Stimulated activated CD4-positive, alpha-beta T cell treated with anti-CD3 and anti-CD28 coated beads, Interleukin-2, amount 100 ng/mL, for 24 hours (primary cell): Measurements from ENCODE around the gene PARD3.
"Not testable (repeated sequence)": the region's sequence is repeated elsewhere in the genome, so short reads cannot be mapped to it uniquely, and the experiment has no call there.

Source experiments
- DNase-seq, 2 donors: peaks; one replicate each; pipeline ENCODE4 v3.0.0-alpha.2; 2020

Gene PARD3

DNA sequence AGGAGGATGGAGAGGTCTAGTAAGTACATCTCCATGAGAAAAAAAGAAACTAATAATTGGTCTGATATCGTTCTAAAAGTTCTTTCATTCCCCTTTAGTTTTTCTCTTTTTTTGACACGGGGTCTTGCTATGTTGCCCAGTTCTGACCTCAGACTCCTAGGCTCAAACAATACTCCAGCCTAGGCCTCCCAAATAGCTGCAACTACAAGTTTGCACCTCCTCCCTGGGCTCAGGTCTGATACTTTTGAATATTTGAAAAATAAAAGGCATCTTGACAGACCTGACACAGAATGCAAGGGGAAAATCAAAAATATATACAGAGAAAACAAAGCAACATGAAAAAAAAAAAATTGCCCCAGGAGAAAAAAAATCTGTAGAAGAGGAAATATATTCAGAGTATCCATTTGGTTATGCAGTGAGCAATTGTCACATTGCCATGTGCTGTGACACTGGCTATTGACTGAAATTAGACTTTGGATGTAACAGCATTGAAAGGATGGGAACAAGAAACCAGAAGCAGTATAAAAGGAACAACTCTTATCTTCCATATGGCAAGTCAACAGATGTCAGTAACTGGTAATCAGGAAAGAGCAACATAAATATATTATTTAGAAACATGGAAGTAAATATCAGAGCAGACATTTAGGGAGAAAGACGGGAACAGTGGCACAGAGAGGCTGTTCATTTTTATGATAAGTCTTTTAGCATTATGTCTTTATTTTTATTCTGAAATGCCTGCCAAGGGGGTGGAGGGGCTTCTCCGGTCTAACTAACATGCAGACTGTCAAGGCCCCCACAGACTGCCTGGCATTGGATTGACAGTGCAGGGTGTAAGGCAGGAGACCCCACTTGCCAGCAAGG lies 408.4 kb downstream of the PARD3 start:
- DNase-seq = no peak

DNA sequence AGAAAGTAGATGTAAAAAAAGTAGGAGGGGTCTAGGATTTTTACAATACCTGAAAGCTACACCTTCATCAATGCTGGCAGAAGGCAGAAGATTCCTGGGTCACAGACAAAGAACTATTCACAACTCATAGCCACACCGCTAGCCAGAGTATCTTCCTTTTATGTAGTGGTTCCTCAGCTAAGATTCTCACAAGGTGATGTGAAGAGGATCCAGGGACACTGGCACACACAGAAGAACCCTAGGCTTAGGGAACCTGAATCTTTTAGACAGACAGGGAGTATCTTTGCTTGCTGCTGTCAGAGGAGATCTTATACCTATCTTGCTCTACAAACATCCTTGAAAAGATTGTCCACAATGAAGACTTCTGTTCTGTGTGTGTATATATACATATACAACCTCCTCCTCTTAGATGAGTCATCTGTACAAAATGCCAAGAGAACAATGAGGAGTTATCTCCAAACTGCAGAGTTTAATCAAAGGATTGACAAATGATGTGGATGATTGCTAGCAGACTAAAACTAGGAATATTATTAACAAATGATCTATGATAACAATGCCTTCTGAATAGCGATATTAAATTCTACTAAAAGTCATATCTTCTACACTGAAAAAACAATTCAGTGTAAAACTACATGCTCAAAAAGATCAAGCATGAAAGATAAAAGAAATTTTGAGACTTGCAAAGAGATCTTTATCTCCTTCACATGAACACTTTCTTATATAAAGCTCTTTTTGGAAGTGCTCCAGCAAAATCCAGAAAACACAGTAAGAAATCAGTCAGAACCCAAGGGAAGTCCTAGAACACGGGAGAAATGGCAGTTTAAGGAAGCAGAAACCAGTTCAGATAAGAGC lies 409.3 kb downstream of the PARD3 start:
- no peak for DNase-seq

DNA sequence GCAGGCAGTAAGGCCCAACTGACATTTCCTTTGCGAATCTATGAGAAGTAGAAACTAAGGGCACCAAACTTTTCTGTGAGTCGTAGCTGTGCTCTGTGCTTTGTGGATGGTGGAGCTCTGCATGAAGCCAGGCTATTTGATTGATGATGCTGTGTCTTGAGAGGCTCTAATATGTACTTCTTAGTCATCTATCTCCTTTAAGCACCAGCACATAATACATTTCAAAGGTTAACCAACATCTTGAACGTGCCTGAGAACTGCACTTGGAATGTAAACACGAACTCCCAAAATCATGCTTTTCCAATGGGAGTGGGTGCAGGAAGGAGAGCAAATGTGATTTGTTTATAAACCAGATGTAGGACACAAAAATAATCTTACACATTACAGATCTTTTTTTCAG lies 411.6 kb downstream of the PARD3 start:
- DNase-seq = no peak

DNA sequence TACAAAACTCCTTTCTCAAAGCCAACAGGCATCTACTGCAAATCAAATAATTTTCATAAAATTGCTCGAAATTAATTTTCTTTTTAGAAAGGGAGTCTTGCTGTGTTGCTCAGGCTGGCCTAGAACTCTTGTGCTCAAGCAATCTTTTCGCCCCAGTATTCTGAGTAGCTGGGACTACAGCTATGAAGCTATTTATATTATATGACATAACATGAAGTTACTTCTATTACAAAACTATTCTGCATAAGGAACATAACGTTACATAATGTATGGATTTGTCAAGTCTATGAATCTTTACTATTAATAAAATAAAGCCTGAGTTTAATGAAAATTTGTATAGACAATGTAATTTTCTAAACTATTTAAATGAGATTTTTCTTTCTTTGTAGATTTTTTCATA lies 415.0 kb downstream of the PARD3 start:
- no peak for DNase-seq

DNA sequence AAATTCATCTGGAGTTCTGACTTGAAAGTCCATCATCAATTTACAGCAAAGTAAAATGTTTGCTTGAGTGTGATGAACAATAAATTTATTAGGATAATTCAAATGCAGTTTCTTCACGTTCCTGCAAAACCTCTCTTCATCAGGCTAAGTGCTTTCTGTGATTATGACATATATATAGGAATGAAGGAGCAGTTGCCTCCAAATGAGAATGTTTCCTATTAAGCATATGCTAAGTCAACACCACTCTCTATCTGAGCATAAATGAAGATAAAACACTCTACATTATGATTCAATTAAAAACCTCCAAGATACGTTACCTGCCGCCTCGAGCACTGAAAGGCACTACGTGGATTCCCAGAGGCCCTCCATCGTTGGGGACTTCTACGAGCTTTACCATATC lies 416.1 kb downstream of the PARD3 start:
- DNase-seq = no peak

DNA sequence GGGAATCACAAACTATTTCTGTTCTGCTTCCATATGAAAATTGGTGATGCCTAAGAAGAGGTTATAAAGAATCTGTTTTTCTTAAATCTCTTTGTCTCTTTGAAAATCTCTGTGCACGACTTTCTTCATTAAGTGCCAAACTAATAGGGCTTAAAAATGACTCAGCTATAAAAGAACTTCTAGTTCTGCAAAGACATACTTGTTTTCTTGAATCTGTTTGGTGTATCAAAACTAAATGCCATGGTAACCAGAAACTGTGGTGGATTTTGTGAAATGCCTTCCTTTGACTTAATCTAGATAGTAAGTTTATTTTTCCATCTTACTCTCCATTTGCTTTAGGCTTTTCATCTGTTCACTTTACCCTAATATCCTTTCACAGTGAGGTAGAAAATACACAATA lies 417.8 kb downstream of the PARD3 start:
- DNase-seq = no peak

DNA sequence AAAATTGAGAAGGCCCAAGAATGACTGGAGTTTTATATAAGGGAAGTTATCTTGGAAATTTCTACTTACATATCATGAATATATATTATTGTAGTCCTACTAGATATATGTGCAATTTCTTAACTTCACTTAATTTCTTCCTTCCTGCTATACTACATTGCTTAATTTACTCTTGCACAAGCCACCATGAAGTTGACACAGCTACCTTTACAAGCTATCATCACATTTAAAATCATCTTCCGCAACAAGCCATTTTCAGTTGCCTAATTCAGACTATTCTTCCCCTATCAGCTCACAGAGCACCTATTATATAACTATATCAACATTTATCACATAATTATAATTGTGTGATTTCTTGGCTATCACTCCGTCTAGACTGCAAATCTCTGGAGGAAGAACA lies 418.4 kb downstream of the PARD3 start:
- no peak for DNase-seq

DNA sequence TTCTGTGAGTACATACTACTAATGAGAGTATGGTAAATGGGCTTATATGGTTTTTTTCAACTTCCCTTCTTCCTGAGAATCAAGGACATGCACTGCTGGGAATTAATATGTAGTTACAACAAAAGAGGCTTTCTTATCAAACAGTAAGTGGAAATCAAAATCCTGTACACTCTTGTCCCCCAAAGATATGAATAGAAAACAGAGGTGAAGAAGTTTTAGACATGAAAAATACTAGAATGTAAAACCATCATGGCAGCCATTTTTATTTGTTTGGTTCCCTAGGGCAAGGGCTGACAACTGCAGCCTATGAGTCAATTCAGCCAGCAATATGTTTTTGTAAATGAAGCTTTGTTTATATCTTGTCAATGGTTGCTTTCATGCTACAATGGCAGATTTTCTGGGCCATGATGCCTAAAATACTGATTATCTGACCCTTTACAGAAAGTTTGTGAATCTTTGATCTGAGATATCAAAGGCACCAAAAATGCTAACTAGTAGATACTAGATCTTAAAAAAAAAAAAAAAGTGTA lies 422.4 kb downstream of the PARD3 start:
- no peak for DNase-seq

DNA sequence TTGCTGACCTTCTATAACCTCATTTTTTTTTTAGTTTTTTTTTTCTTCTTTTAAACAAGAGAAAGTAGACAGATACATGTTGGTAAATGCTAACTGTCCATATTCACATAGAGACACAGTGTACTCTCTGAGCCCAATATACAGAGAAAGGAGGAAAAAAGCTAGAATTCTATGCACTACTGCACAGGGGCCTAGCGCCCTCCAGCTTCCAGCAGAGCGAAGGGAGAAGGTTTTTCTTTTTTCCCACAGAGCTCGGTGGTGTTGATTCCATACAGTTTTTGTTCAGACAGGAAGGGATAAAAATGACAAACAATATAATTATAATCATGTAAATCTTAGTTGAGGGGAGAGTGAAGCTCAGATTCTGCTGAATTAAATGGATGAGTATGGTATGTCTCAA lies 423.9 kb downstream of the PARD3 start:
- not testable (repeated sequence) for DNase-seq

DNA sequence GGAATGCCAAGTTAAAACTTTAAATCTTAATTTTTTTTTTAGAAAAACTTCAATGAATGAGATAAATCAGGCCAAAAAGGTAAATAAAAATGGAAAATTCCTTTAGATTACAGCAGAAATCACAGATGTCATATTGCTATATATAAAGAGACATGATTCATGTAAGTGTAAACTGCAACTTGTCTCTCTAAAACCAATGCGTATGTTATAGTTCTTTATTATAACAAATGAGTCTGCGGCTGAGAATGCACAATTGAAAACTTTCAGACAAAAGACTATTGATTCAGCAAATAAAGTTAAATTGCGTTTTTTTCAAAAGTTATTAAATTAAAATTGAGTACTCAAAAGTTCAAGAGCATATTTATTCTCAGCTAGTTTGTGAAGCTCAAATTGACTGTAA lies 425.3 kb downstream of the PARD3 start:
- no peak for DNase-seq

DNA sequence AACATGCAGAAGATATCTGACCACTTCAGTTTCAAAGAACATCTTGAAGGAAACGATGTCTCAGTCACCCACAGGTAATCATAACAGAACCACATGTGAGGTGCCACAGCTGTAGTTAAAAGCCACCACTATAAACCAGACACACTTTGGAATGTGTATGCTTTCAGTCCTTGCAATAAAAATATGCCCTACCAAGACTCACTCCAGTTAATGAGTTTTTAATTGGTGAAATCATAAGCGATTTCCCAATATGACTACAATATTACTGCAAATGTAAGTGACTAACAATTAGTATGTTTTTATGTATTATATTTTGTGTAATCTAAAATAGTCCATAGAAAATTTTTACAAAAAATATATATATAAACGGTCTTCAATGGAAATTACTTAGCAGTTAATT lies 428.2 kb downstream of the PARD3 start:
- DNase-seq = no peak

DNA sequence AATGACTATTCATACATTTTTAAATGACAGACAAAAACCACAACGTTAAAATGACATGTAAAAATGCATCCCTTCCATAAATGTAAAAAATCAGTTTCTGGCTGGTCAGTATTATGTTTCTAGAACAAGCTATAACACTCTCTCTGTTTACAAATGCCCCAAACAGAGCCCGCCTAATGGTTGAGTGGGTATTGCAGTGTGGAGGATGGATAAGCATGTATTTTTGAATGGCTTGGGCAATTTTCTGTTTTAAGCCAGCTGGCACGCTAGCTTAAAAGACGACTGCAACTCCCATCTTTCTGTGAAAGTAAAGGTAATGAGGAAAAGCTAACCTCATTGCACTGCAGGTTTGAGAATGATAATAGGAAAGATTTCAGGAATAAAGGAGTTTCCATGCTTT lies 430.7 kb downstream of the PARD3 start:
- DNase-seq = no peak

DNA sequence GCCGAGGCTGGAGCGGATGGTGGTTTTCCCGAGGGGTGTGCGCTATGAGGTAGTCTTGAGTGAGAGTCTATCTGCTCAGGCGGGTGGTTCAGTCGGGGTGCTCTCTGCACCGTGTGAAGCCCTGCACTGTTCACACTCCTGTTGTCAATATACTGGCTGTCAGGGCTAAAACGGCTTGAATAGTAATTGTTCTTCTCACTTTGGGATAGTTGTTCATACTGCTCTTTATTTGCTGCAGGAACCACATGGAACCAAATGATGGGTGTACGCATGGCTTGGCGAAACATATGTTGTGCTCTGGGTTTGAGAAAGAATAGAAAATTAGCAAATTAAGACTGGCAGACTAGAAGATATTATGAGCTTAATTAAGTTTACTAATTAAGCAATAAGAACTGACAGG lies 432.5 kb downstream of the PARD3 start:
- DNase-seq = no peak

DNA sequence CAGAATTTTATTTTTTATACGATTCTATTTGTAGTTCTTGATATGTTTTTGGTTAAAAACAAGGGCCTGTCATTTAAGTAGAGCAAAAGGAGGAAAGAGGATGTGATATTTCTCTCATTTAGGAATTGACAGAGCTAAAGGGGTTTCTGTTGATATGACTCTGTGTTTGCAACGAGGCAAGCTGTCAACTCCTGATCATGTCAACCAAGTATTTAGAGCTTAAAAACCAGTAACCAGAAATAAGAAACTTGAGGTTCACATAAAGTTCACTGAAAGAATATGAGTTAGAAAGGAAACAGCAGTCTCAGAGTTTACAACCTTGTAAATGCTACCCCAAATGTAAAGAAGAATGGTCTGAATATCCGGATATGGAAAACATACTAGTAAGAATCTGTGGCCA lies 434.2 kb downstream of the PARD3 start:
- DNase-seq = no peak

DNA sequence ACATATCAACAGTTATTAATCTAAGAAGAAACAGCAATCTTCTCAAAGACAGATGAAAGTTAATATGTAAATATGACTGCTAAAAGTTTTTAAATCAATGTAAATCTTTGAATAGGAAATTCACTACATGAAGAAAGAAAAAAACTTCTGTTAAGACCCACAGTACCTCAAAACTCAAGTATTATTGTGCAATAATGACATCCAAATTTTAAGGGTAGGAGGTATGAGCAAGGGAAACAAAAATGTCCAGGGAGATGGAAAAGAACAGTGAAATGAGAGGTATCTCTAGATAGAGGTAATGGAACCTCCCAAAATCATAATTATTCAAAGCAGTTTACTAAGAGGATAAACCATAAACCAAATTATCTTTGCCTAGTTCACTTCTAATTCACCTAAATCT lies 436.8 kb downstream of the PARD3 start:
- no peak for DNase-seq

DNA sequence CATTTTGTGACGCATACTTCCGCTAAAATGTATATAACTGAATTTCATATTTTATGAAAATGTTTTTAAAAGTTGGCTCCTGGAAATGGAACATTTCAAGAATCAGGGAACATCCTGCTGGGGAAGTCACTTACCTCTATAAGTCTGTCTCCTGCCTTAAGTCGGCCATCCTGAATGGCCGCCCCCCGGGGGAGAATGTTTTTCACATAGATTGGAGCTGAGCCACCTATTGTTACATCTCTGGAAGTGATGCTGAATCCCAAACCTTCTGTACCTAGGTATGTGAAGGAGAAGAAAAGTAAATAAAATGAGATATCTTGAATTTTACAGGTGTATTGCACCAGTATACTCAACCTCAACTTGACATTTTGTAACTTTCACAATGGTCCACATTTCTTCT lies 437.3 kb downstream of the PARD3 start:
- DNase-seq = no peak

DNA sequence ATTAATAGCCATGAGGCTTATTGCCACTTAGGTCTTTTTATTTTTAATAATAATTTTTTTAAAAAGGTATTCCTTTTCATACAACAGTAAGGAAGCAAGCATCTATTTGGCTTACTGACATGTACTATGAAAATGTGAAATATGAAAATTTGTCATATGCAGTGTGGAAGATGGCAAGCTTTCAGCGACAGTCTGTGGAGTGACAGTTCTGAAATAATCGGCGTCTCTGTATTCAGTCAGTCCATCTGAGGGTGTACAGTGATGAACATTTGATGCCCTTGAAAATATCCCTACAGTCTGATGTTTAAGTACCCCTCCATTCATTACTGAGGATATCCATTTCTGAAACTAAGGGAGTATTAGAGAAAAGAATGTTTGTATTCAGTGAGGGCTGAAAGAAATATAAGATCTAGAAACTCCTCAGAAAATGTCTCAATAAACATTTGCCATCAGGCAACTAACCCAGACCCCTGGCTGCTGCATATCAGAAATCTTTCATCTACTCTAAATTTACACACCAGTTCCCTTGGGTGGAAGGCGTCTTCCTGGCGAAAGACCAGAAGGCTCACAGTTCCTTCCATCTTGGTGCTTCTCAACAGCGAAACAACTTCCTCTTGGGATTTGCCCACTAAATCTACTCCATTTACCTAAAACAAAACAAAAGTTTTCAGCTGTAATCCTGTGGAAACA lies 440.6 kb downstream of the PARD3 start:
- no peak for DNase-seq

DNA sequence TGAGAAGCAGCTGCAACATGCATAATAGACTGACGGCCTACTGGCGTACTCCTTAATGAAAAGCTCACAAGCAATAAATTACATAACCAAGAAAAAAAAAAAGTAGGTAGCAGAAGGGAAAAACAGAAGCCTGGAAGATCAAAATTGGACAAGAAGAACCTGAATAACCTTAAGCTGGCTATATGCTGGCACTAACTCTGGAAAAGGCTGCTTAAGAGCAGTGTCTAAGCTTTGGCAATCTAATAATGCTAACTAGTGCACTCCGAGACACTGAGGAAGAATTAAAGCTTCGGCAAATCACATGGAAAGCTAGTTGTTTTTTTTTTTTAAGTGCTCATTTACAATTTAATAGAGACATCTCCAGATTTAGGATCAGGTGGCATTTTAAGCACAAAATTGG lies 441.9 kb downstream of the PARD3 start:
- DNase-seq = no peak

DNA sequence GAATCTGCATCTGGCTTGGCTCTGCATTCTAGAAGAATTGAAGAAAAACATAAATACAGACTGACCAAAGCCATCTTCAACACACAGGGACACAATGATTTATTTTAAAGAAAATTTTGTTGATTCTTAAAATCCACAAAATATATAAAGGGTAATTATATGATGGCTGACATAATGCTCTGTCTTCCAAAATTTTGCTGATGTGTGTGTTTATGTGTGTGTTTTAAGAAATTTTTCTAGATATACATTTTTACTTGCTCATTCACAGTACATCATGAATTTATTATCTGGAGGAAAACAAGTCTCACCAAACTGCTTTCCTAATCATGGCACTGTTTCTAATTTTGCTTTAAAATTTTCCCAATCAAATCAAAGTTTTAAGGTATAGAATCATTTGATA lies 442.6 kb downstream of the PARD3 start:
- DNase-seq = no peak

DNA sequence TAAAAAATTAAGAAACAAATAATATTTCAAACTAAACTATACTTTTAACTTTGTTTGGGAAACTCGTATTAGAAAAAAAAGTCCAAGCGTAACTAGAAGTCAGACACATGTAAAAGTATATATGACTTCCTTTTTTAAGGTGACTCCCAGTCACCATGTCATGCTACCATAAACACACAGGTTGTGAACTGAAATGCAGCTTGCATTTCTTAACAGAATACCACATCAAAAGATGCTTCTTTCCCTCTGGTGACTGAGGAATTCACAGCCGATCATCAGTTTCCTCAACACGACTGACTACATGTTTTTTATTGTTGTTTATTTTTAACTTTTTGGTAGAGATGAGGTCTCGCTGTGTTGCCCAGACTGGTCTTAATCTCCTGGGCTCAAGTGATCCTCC lies 445.0 kb downstream of the PARD3 start:
- DNase-seq = no peak

DNA sequence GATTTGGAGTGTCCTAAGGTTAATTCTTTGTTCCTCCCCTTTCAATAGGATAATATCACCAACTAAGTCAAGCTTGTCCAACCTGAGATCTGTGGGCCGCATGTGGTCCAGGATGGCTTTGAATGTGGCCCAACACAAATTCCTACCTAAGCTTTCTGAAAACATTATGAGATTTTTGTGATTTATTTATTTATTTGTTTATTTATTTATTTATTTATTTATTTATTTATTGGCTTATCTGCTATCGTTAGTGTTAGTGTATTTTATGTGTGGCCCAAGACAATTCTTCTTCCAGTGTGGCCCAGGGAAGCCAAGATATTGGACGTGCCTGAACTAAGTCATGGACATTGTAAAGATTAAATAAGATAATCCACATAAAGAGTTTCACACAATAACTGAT lies 446.0 kb downstream of the PARD3 start:
- DNase-seq = no peak

DNA sequence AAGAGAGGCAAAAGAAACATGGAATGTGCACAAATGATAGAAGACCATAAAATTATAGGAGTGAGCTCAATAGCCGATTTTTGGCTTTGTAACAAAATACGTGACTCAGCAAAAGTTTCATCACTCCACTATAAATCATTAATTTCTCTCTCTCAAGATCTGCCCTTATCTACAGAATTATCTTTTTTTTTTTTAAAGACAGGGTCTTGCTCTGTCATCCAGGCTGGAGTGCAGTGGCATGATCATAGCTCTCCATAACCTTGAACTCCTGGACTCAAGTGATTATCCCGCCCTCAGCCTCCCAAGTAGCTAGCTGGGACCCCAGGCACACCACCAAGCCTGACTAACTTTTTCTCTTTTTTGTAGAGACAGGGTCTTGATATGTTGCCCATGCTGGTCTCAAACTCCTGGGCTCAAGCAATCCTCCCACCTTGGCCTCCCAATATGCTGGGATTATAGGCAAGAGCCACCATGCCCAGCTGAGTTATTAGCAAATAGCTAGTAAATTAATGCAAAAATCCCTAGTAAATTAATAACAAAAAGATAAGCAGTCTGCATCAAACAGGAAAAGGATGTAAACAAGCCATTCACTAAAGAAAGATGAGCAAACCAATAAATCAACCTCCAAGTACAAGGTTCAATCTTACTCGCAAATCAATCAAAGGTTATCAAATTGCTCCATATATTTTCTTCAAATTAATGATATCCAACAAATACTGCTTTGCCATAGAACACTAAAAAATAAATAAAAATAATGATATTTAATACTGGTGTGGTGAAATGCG lies 450.7 kb downstream of the PARD3 start:
- DNase-seq = no peak

DNA sequence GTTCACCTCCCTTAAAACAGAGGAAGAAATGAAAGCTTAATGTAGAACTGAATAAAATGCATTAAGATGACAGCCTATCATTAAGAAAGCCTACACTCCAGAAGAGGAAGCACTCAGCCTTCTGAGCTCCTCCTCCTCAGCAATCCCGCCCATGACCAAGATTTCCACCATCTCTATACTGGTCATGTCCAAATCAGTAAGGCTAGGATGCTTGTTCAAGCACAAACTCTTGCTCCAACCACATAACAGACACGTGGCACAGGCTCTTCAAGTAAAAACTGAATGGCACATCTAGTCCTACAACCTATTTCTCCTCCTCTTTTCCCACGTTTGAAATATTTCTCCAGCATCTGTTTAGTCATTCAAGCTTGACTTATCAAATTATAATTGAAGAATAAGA lies 454.1 kb downstream of the PARD3 start:
- DNase-seq = no peak
